Osteocyte (in vitro differentiated cells): ENCODE measurements around the gene EFHD2. TPM values are rescaled to one million over a fixed set of nuclear protein-coding genes. Genes with fewer than 3 reads are reported as not detected.
A peak's percentile ranks its signal among the peaks of the same experiment; 100 is the strongest.

Experiments
- DNase-seq: peaks from one replicate; pipeline ENCODE4 v3.0.0; 2021; ENCODE audit warnings: mixed read lengths; ENCODE audit not compliant: unreplicated experiment; ENCODE audit errors: extremely low spot score
- H3K27ac Mint-ChIP-seq: one replicate; pipeline ENCODE4 v1.8.0; 2021; ENCODE audit warnings: mild to moderate bottlenecking, mixed read lengths; ENCODE audit not compliant: unreplicated experiment
- H3K27me3 Mint-ChIP-seq: one replicate; pipeline ENCODE4 v1.8.0; 2021; ENCODE audit warnings: mixed read lengths; ENCODE audit not compliant: unreplicated experiment
- H3K36me3 Mint-ChIP-seq: one replicate; pipeline ENCODE4 v1.8.0; 2021; ENCODE audit warnings: mixed read lengths; ENCODE audit not compliant: unreplicated experiment
- H3K4me1 Mint-ChIP-seq: one replicate; pipeline ENCODE4 v1.8.0; 2021; ENCODE audit warnings: mixed read lengths; ENCODE audit not compliant: unreplicated experiment
- H3K4me3 Mint-ChIP-seq: one replicate; pipeline ENCODE4 v1.8.0; 2021; ENCODE audit warnings: mild to moderate bottlenecking, moderate library complexity, mixed read lengths; ENCODE audit not compliant: unreplicated experiment
- H3K9me3 Mint-ChIP-seq: one replicate; pipeline ENCODE4 v1.8.0; 2021; ENCODE audit warnings: mixed read lengths; ENCODE audit not compliant: unreplicated experiment
- total RNA-seq: library from RNA; stranded (reverse); gene quantifications from 2 replicates; pipeline ENCODE4 v1.2.1, GENCODE V29; 2021
- TF ChIP-seq, protein P1 (sequence below): fragments of 200-600 bp; sonication (generic); IDR thresholded peaks from 2 replicates; pipeline ENCODE4 v1.5.0; 2021; ENCODE audit warnings: antibody characterized with exemption, mild to moderate bottlenecking, moderate library complexity

The EFHD2 gene
- total RNA-seq, 1 donor from 2014 or later = 20.3 TPM

DNA sequence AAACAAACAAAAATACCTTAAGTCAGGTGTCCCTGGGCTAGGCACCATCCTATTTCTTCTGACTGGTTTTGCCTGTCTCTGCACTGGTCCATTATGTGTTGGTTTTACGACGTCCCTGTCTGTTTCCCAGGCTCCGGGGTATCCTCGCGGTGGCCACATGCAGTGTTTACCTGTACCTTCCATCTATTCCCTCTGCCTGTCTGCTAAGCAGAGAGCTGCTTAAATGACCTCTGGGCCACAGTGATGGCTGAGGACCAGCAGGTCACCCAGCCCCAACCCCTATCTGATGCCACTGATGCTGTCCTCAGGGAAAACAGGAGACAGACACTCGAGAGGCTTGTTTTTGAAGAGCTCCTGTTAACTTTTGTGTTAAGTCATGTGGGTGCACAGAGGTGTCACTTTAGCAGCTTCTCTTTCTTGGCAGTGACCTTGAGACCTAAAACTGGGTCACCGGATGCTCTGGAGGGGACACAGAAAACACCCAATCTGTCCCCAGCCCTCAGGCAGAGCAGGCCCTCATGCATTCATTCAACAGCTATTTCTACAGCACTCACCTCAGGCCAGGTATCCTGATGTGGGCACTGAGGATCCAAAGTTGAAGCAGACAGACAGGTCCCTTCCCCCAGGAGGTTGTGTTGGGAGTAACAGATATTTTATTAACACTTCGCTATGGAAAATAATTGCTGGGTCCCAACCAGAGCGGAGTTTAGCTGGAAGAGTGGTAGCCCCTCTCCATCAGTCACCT lies 4.4 kb upstream of the EFHD2 start:
- no peaks in the 10 kb centered on the region for H3K9me3 Mint-ChIP-seq
- H3K27me3 Mint-ChIP-seq = no peaks in the 10 kb centered on the region
- H3K36me3 Mint-ChIP-seq = no peaks in the 10 kb centered on the region
- peaks cover 17% of the 10 kb centered on the region for H3K4me1 Mint-ChIP-seq
- no peak for DNase-seq
- TF ChIP-seq, protein P1, sequence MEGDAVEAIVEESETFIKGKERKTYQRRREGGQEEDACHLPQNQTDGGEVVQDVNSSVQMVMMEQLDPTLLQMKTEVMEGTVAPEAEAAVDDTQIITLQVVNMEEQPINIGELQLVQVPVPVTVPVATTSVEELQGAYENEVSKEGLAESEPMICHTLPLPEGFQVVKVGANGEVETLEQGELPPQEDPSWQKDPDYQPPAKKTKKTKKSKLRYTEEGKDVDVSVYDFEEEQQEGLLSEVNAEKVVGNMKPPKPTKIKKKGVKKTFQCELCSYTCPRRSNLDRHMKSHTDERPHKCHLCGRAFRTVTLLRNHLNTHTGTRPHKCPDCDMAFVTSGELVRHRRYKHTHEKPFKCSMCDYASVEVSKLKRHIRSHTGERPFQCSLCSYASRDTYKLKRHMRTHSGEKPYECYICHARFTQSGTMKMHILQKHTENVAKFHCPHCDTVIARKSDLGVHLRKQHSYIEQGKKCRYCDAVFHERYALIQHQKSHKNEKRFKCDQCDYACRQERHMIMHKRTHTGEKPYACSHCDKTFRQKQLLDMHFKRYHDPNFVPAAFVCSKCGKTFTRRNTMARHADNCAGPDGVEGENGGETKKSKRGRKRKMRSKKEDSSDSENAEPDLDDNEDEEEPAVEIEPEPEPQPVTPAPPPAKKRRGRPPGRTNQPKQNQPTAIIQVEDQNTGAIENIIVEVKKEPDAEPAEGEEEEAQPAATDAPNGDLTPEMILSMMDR = no peak
- no peak overlapping the region for H3K27ac Mint-ChIP-seq
- no peak overlapping the region for H3K4me3 Mint-ChIP-seq

- TF ChIP-seq, protein P1 = no peak
- DNase-seq = no peak
- Mint-ChIP-seq H3K9me3 (no peaks in the 10 kb centered on the region), H3K36me3 (no peaks in the 10 kb centered on the region), H3K27ac (peak overlapping the region; percentile 76), H3K4me3 (peak overlapping the region; percentile 2), H3K27me3 (no peaks in the 10 kb centered on the region), H3K4me1 (peaks cover 31% of the 10 kb centered on the region)
These were observed 2.8 kb upstream of the EFHD2 start for GRCh38 chr1:15406614-15407559.

DNA sequence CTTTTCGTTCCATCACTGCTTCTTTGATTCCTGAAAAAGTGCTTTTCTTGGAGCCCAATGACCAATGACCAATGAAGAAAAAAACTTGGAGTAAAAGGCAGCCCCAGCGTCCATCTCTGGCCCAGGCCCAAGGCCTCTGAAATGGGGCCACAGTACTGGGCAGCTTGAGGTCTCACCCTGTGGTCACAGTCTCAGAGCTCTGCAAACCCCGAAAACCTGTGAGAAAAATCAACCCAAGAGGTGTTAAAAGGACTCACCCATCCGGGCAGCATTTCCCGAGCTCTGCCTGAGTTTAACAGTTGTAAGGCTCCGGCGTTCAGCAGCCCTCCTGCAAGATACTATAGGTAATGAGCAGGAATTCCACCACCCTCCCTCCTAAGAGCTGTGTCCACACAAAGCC lies 2.1 kb upstream of the EFHD2 start:
- Mint-ChIP-seq H3K4me3 (no peak overlapping the region), H3K4me1 (peaks cover 38% of the 10 kb centered on the region), H3K27me3 (no peaks in the 10 kb centered on the region), H3K36me3 (no peaks in the 10 kb centered on the region), H3K27ac (peak overlapping the region; percentile 76), H3K9me3 (no peaks in the 10 kb centered on the region)
- TF ChIP-seq, protein P1 = no peak
- DNase-seq = no peak

DNA sequence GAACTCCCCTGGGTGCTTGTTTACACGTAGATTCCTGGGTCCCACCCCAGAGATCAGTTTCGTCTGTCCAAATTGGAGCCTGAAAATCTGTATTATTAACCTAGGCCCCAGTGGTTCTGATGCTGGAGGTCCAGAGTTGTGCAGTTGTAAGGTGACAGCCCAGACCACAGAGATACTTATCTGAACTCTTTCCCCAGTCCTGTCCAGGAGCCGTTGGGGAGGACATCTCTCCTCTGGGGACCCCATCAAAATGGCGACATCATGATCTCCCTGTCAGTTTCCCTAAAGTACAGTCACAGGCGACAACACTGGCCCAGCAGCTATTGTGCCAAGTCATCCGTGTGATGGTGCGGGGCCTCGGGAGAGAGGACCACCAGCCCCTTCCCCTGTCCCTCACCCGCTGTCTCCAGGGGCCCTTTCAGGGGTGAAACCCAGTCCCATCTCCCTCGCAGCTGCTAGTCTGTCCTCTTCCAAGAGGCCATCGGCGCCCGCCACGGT lies 749 bp upstream of the EFHD2 start:
- Mint-ChIP-seq H3K9me3 (no peaks in the 10 kb centered on the region), H3K27me3 (no peaks in the 10 kb centered on the region), H3K4me1 (peaks cover 38% of the 10 kb centered on the region), H3K36me3 (no peaks in the 10 kb centered on the region), H3K4me3 (peak overlapping the region; percentile 71), H3K27ac (peak overlapping the region; percentile 94)
- no peak for DNase-seq
- TF ChIP-seq, protein P1 = no peak
